Measurements from ENCODE around the gene CCDC170.

The CCDC170 gene

DNA sequence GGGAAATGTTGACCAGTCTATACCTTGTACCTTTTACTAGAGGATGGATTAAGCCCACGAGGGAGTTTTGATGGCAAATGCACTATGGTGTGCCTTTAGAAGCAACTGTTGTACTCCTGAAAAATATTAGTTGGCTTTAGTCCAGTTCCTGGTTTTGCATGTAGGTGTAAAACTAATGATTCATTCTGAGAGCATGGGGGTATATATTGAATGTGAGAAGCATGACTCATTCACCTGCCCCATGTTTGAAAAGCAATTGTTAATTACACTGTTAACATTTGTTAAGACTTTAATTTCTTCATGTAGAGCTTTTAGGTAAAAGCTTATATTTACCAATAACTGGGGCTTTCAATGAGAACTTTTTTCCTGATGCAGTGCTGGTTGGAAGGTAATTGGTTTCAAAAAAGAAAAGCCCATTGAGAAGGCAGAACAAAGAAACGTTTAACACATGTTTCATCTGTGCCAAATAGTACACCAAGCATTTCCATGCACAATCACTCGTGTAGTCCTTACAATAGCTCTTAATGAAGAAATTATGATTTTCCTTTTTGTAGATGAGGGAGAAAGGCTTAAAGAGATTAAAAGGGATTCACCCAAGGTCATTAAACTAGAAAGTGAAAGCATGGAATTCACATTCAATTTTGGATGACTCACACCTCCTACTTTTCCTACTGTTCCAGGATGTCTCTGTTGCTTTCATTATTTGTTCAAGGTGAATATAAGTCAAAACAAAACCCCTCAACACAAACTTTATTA lies 134.1 kb downstream of the CCDC170 start:
- Mint-ChIP-seq H3K4me3 (no peak overlapping the region), H3K4me1 (no peaks in the 10 kb centered on the region), H3K27ac (no peak overlapping the region), H3K9me3 (no peaks in the 10 kb centered on the region), H3K27me3 (ENCODE audit: low read depth) (peaks cover 4% of the 10 kb centered on the region), H3K36me3 (ENCODE audit: low read depth) (no peaks in the 10 kb centered on the region)
- no peak for TF ChIP-seq CTCF (IDR thresholded peaks at IDR 0.05; ENCODE audit: unreplicated experiment in 3 of 3)

DNA sequence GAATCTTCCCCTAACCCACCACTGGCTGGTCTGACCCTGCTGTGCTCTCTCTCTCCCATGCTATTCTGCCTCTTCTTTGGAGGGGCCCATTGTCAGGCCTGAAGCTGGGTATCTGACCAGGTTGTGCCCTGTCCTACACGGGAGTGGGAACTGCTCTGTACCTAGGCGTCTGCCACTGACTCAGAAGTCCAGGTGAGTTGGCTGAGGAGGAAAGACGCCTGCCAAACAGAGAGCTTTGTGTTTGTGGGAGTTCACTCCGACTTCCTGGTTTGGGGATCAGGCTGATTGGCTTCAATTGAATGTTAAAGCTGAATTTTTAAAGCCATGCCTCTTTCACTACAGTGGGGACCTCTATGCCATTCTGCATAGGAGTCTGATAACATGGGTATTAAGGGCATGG lies 136.0 kb downstream of the CCDC170 start:
- Mint-ChIP-seq H3K27me3 (ENCODE audit: low read depth) (peaks cover 4% of the 10 kb centered on the region), H3K36me3 (ENCODE audit: low read depth) (no peaks in the 10 kb centered on the region), H3K27ac (no peak overlapping the region), H3K4me1 (no peaks in the 10 kb centered on the region), H3K4me3 (no peak overlapping the region), H3K9me3 (no peaks in the 10 kb centered on the region)
- TF ChIP-seq CTCF (IDR thresholded peaks at IDR 0.05; ENCODE audit: unreplicated experiment in 3 of 3), result no peak

GRCh38 chr6:151630387-151630786 lies 136.6 kb downstream of the CCDC170 start:
- Mint-ChIP-seq H3K27me3 (ENCODE audit: low read depth) (peaks cover 4% of the 10 kb centered on the region), H3K9me3 (no peaks in the 10 kb centered on the region), H3K4me1 (no peaks in the 10 kb centered on the region), H3K27ac (no peak overlapping the region), H3K4me3 (no peak overlapping the region), H3K36me3 (ENCODE audit: low read depth) (no peaks in the 10 kb centered on the region)
- TF ChIP-seq CTCF (IDR thresholded peaks at IDR 0.05; ENCODE audit: unreplicated experiment in 3 of 3), result no peak

DNA sequence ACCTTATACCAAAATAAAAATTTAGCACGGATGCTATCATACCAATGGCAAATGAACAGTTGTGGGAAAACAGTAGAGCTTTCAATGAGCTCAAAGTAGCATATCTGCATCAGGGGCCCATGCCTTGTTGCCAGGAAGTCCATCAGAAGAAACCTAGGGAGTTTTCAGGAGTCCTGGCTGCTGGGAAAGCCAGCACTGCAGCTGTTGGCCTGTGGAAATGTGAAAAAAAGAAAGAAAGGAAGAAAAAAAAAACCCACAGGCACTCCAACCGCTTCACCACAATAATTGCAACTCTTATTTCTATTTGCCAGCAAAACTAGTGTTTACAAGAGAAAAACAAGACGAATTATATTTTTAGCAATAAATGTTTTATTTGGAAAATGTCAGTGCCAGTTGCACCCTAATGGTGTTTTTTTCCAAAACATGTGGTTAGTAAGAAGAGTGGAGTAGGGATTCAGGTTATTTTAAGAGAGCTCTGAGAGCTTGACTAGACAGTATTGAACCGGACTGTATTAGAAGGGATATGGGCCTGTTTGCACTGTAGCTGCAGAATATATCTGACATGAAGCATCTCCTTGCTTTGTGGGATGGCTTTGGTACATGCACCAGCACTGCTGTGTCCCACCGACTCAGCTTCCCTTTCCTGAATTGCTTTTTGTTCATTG lies 137.3 kb downstream of the CCDC170 start:
- H3K36me3 Mint-ChIP-seq (ENCODE audit: low read depth), result no peaks in the 10 kb centered on the region
- TF ChIP-seq CTCF (IDR thresholded peaks at IDR 0.05; ENCODE audit: unreplicated experiment in 3 of 3), result no peak
- no peak overlapping the region for H3K4me3 Mint-ChIP-seq
- H3K9me3 Mint-ChIP-seq, result no peaks in the 10 kb centered on the region
- no peaks in the 10 kb centered on the region for H3K4me1 Mint-ChIP-seq
- no peak overlapping the region for H3K27ac Mint-ChIP-seq
- peaks cover 4% of the 10 kb centered on the region for H3K27me3 Mint-ChIP-seq (ENCODE audit: low read depth)

DNA sequence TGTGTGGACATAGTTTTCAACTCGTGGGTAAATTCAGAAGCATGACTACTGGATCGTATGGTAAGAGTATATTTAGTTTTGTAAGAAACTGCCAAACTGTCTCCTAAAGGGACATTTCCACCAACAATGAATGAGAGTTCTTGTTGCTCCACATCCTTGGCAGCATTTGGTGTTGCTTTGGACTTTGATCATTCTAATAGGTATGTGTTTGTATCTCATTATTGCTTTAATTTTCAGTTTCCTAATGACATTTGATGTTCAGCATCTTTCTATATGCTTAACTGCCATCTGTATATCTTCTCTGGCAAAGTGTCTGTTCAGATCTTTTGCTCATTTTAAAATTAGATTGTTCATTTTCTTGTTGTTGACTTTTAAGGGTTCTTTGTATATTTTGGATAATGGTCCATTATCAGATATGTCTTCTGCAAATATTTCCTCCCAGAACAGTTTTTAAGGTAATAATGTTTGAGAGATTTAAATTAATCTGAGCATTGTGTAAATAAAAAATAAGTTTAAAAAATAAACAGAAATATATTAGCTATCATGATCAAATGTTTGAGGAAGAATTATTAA lies 138.7 kb downstream of the CCDC170 start:
- Mint-ChIP-seq H3K9me3 (no peaks in the 10 kb centered on the region), H3K27ac (no peak overlapping the region), H3K4me3 (no peak overlapping the region), H3K36me3 (ENCODE audit: low read depth) (no peaks in the 10 kb centered on the region), H3K4me1 (no peaks in the 10 kb centered on the region), H3K27me3 (ENCODE audit: low read depth) (no peaks in the 10 kb centered on the region)
- no peak for TF ChIP-seq CTCF (IDR thresholded peaks at IDR 0.05; ENCODE audit: unreplicated experiment in 3 of 3)
